ENCODE data around the gene GREB1. TPM values are rescaled to one million over a fixed set of nuclear protein-coding genes. Genes with fewer than 3 reads are reported as not detected.

Gene GREB1
- polyA plus RNA-seq, 1 of the 3 experiments (the other 2 are of a cell fraction): 2.9 TPM

- H3K27me3 ChIP-seq (ENCODE audit: insufficient read depth): no peaks in the 10 kb centered on the region
- POLR2A ChIA-PET: no interaction called here
- peaks cover 0 to 4% of the 10 kb centered on the region in 2 experiments; a peak in 1 of 4 replicates for H3K4me1 ChIP-seq (ENCODE audit: control insufficient read depth in 1 of 2, insufficient read depth in 2 of 2, low read depth in 1 of 2, low read length in 1 of 2)
- no peaks in the 10 kb centered on the region for H3K9me3 ChIP-seq
- no peaks in the 10 kb centered on the region for H3K9me2 ChIP-seq
- no peaks in the 10 kb centered on the region for H4K20me1 ChIP-seq (ENCODE audit: insufficient read depth)
- no peak overlapping the region for H2AFZ ChIP-seq (ENCODE audit: low read depth)
- 66% methylated on average over 9 of the region's 9 CpGs for WGBS (ENCODE audit: low lambda C conversion rate)
- H3K4me2 ChIP-seq: no peak overlapping the region
- H3K36me3 ChIP-seq (replicated peaks in 1 of 2; ENCODE audit: control insufficient read depth in 1 of 2, insufficient read depth in 2 of 2, low read length in 1 of 2): peaks cover 0 to 19% of the 10 kb centered on the region in 2 experiments
- no peak for DNase-seq
- no peak overlapping the region for H3K4me3 ChIP-seq (ENCODE audit: low read depth in 2 of 2, low read length in 1 of 2)
- no peak overlapping the region for H3K27ac ChIP-seq (ENCODE audit: low read depth in 2 of 2, low read length in 1 of 2)
- H3F3A ChIP-seq (replicated peaks; ENCODE audit: insufficient read depth): no peaks in the 10 kb centered on the region
- CTCF ChIA-PET: interaction anchor here (0.7 to 2.0 kb wide), 5 partner anchors 10 to 148 kb away, joined by 3 to 7 read pairs (median 6); no protein-coding TSS in a partner anchor
- no peak overlapping the region for H3K9ac ChIP-seq
- no peaks in the 10 kb centered on the region for H3K79me2 ChIP-seq (ENCODE audit: insufficient read depth)
- TF ChIP-seq NFIC (IDR thresholded peaks at IDR 0.05; ENCODE audit: borderline replicate concordance) (no peak), GATA2 (CRISPR knock-in tag; IDR thresholded peaks at IDR 0.05) (no peak), FOSL2 (IDR thresholded peaks at IDR 0.05; ENCODE audit: borderline replicate concordance, low read depth) (no peak), ZBTB33 (IDR thresholded peaks at IDR 0.05; ENCODE audit: borderline replicate concordance, low read depth) (no peak), YY1 (IDR thresholded peaks at IDR 0.05; ENCODE audit: low read depth) (no peak), MAX (IDR thresholded peaks at IDR 0.05; ENCODE audit: low read depth) (no peak), RXRA (IDR thresholded peaks at IDR 0.05; ENCODE audit: borderline replicate concordance, low read depth) (no peak), IRF3 (IDR thresholded peaks at IDR 0.05; ENCODE audit: low read depth, low read length) (no peak), POLR2AphosphoS5 (IDR thresholded peaks at IDR 0.05; ENCODE audit: low read depth, low read length) (no peak), RFX5 (IDR thresholded peaks at IDR 0.05; ENCODE audit: low read length) (no peak), MEF2A (IDR thresholded peaks at IDR 0.05; ENCODE audit: borderline replicate concordance, low read depth) (no peak), TEAD4 (IDR thresholded peaks at IDR 0.05; ENCODE audit: borderline replicate concordance, insufficient read depth) (no peak), USF1 (IDR thresholded peaks at IDR 0.05; ENCODE audit: borderline replicate concordance, low read depth) (no peak), MXI1 (IDR thresholded peaks at IDR 0.05; ENCODE audit: low read depth, low read length) (no peak)
Measured at GRCh38 chr2:11628675-11629074, 94.8 kb downstream of the GREB1 start.
